OCI-LY3 (cell line): ENCODE measurements around the gene PTPRM.

Source experiments
- H2AFZ ChIP-seq: fragments of 200-600, 300-600 bp; shearing (Covaris generic); 2 replicates; pipeline ENCODE4 v1.6.0; 2014; ENCODE audit warnings: antibody characterized with exemption, low read depth, low read length
- H3K27ac ChIP-seq: fragments of 200-600, 300-600 bp; sonication (generic); 2 replicates; pipeline ENCODE4 v1.5.1; 2014; ENCODE audit warnings: mild to moderate bottlenecking, low read length, moderate library complexity, mixed read lengths
- H3K27me3 ChIP-seq: fragments of 200-600, 300-600 bp; sonication (generic); 2 replicates; pipeline ENCODE4 v1.6.1; 2014; ENCODE audit warnings: low read depth, low read length, mixed read lengths
- H3K36me3 ChIP-seq: fragments of 200-600, 300-600 bp; sonication (generic); replicated peaks from 2 replicates; pipeline ENCODE3; 2014; ENCODE audit warnings: low read depth, low read length, mixed read lengths
- H3K4me1 ChIP-seq: fragments of 300-600, 200-600 bp; sonication (generic); 2 replicates; pipeline ENCODE4 v1.6.1; 2014; ENCODE audit warnings: low read length, mixed read lengths
- H3K4me2 ChIP-seq: fragments of 200-600, 300-600 bp; sonication (generic); 2 replicates; pipeline ENCODE4 v1.6.1; 2014; ENCODE audit warnings: low read length, mixed read lengths
- H3K4me3 ChIP-seq: fragments of 300-600, 200-600 bp; sonication (generic); 2 replicates; pipeline ENCODE4 v1.5.1; 2014; ENCODE audit warnings: antibody characterized with exemption, mild to moderate bottlenecking, low read length, moderate library complexity
- H3K79me2 ChIP-seq: fragments of 300-600, 200-600 bp; shearing (Covaris generic); 2 replicates; pipeline ENCODE4 v1.6.1; 2014; ENCODE audit warnings: mild to moderate bottlenecking, low read length, mixed read lengths
- H3K9ac ChIP-seq: fragments of 300-600, 200-600 bp; shearing (Covaris generic); 2 replicates; pipeline ENCODE4 v1.6.0; 2014; ENCODE audit warnings: mild to moderate bottlenecking, low read length, moderate library complexity
- H3K9me3 ChIP-seq: fragments of 200-600, 300-600 bp; shearing (Covaris generic); 2 replicates; pipeline ENCODE4 v1.6.1; 2014; ENCODE audit warnings: low read length, mixed read lengths; ENCODE audit not compliant: insufficient read depth
- H4K20me1 ChIP-seq: fragments of 200-600, 300-600 bp; sonication (generic); 2 replicates; pipeline ENCODE4 v1.6.1; 2016; ENCODE audit warnings: low read length, mixed read lengths; ENCODE audit not compliant: insufficient read depth
- EZH2phosphoT487 ChIP-seq: fragments of 200-600 bp; shearing (Covaris generic); IDR thresholded peaks from 2 replicates; pipeline ENCODE4 v1.6.1; 2018; ENCODE audit warnings: antibody characterized with exemption, mixed run types, low read depth
- TF ChIP-seq, protein P1 (sequence below): fragments of 200-600, 300-600 bp; sonication (generic); IDR thresholded peaks from 2 replicates; pipeline ENCODE4 v1.5.1; 2014; ENCODE audit warnings: antibody characterized with exemption, low read length, low read depth

Gene PTPRM

DNA sequence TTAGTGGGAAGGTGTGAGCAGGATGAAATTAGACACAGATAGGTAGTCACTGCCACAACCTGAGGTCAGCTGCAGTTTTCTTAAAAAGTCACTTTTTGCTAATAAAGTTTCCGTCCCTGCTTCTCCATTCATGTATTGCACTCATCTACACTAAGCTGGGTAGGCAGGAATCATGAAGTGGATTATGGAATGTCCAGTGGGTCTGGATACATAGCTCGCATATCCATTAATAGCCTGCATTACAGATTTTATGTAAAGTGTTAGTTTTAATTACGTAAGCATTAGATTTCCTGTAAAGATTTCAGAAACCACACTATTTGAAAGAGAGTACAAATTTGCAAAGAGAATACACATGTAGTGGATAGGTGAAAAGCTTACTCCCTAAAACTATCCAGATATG, 30.4 kb downstream of the PTPRM start:
- Histone ChIP-seq H3K79me2 (no peaks in the 10 kb centered on the region), H3K9ac (no peak overlapping the region), H3K9me3 (no peaks in the 10 kb centered on the region), H3K4me1 (no peaks in the 10 kb centered on the region), H3K27me3 (no peaks in the 10 kb centered on the region), H3K4me3 (no peak overlapping the region), H3K36me3 (no peaks in the 10 kb centered on the region), H3K27ac (no peak overlapping the region), H3K4me2 (no peak overlapping the region), H4K20me1 (no peaks in the 10 kb centered on the region), H2AFZ (no peak overlapping the region)
- TF ChIP-seq, protein P1, sequence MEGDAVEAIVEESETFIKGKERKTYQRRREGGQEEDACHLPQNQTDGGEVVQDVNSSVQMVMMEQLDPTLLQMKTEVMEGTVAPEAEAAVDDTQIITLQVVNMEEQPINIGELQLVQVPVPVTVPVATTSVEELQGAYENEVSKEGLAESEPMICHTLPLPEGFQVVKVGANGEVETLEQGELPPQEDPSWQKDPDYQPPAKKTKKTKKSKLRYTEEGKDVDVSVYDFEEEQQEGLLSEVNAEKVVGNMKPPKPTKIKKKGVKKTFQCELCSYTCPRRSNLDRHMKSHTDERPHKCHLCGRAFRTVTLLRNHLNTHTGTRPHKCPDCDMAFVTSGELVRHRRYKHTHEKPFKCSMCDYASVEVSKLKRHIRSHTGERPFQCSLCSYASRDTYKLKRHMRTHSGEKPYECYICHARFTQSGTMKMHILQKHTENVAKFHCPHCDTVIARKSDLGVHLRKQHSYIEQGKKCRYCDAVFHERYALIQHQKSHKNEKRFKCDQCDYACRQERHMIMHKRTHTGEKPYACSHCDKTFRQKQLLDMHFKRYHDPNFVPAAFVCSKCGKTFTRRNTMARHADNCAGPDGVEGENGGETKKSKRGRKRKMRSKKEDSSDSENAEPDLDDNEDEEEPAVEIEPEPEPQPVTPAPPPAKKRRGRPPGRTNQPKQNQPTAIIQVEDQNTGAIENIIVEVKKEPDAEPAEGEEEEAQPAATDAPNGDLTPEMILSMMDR, result no peak

DNA sequence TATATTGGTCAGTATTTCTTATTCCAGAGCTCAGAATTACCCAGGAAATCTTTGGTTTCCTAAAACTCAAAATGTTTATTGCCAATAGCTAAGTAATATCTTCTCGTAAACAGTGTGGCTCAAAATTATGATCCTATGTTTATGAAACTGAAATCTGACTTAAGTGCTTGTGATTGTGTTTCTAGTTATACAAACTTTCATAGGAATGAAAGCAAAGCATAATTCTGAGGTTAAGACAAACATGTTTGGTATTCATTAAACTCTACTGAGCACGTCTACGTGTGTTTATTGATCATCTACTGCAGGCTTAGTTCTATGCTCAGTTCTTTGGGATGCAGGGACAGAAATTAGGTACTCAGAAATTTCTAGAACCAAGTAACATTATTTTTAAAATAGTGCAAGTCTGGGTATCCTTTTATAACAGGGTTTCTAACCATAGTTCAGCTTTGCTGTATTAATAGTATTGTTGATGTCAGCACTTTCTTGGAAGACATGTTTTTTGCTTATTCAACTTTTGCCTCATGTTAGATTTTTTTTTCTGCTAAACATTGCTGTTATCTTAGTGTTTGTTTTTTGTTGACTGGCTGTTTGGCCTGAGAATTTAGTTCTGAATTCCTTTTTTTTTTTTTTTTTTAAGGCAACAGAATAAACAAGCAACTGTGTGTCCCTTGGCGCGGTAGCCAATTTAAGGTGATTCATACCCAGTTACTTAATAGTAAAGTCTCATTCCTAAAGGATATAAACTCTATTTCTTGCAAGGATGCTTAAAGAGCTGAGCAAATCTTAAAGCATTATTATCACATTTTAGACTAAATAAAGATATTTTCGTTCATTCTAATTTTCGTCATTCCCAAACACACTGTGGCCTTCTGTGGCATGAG, 31.3 kb downstream of the PTPRM start:
- no peak overlapping the region for H3K4me2 ChIP-seq
- no peaks in the 10 kb centered on the region for H3K36me3 ChIP-seq
- H4K20me1 ChIP-seq, result no peaks in the 10 kb centered on the region
- H3K27ac ChIP-seq, result no peak overlapping the region
- H2AFZ ChIP-seq, result no peak overlapping the region
- no peak for TF ChIP-seq EZH2phosphoT487
- TF ChIP-seq, protein P1, result no peak
- no peak overlapping the region for H3K4me3 ChIP-seq
- no peaks in the 10 kb centered on the region for H3K79me2 ChIP-seq
- no peaks in the 10 kb centered on the region for H3K9me3 ChIP-seq
- no peaks in the 10 kb centered on the region for H3K27me3 ChIP-seq
- no peak overlapping the region for H3K9ac ChIP-seq
- H3K4me1 ChIP-seq, result no peaks in the 10 kb centered on the region

DNA sequence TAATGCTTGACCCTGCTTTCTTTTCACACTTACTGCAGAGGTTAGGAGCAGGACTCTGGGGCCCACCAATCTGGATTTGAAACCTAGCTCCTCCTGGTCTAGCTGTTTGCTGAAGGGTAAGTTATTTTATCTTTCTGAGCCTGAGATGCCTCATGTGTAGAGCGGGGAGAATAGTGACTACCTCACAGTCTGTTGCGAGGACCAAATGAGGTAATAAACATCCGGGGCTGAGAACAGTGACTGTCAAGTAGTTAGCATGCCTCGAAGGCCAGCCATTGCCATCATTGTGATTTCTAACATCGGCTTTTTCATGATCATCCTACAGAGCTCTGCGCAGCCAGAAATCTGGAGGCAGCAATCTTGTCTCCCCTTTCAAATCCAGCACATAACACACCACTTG, 32.9 kb downstream of the PTPRM start:
- Histone ChIP-seq H3K79me2 (no peaks in the 10 kb centered on the region), H3K9ac (no peak overlapping the region), H3K27ac (no peak overlapping the region), H3K9me3 (no peaks in the 10 kb centered on the region), H3K4me3 (no peak overlapping the region), H2AFZ (no peak overlapping the region), H4K20me1 (no peaks in the 10 kb centered on the region), H3K4me2 (no peak overlapping the region), H3K27me3 (no peaks in the 10 kb centered on the region), H3K4me1 (no peaks in the 10 kb centered on the region), H3K36me3 (no peaks in the 10 kb centered on the region)
- TF ChIP-seq, protein P1, result no peak
- no peak for TF ChIP-seq EZH2phosphoT487

DNA sequence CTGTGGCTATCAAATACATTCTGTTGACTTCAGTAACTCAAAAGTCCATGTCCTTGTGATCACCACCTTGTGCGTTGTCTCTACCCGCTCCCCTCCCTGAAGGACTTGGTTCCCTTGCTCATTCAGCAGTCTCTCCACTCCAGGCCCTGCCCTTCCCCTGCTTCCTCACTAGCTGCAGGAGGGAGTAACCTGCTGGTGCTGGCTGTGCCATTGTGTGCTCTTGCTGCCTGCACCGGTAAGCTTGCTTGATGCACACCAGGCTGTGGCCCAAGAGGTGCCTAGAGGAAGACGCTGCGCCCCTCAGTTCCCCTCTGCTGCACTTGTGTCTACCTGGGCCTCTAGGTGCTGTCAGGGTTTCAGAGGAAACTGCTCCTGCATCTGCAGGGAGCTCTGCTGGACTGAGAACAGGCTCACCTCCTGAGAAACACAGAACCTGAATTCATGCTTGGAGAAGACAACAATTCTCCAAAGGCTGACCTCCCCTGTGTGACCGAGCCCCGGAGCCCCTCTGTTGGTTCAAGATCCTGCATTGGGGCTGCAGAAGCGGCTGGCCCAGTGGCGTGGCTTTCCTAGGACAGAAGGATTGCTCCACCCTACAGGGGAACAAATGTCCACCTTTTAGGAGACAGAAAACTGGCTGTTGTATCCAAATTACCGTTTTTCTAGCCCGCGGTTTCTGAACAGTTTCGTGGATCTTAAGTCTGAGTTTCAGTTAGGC, 33.6 kb downstream of the PTPRM start:
- H4K20me1 ChIP-seq, result no peaks in the 10 kb centered on the region
- H3K79me2 ChIP-seq, result no peaks in the 10 kb centered on the region
- H2AFZ ChIP-seq, result no peak overlapping the region
- TF ChIP-seq EZH2phosphoT487, result no peak
- TF ChIP-seq, protein P1, result no peak
- H3K27ac ChIP-seq, result no peak overlapping the region
- H3K4me1 ChIP-seq, result no peaks in the 10 kb centered on the region
- no peaks in the 10 kb centered on the region for H3K36me3 ChIP-seq
- H3K4me3 ChIP-seq, result no peak overlapping the region
- H3K27me3 ChIP-seq, result no peaks in the 10 kb centered on the region
- H3K4me2 ChIP-seq, result no peak overlapping the region
- no peaks in the 10 kb centered on the region for H3K9me3 ChIP-seq
- H3K9ac ChIP-seq, result no peak overlapping the region
